Transverse colon (tissue), 3 donors: ENCODE results near the gene KRT34.

Experiments
- CTCF ChIP-seq, 5 experiments: fragments of 200-600 bp in 3 of 5; fragments of 450-650 bp in 2 of 5; sonication (generic) in 3 of 5; IDR thresholded peaks; 1 replicate in 2 of 5; 2 replicates in 3 of 5; pipeline ENCODE4 v1.5.1; 2016 to 2017; ENCODE audit warnings: antibody characterized with exemption in 5 of 5, inconsistent platforms in 3 of 5, mild to moderate bottlenecking in 2 of 5, moderate library complexity in 1 of 5
- EP300 ChIP-seq: sonication (generic); formaldehyde crosslinking; IDR thresholded peaks from one replicate; pipeline ENCODE4 v1.6.1; 2017; ENCODE audit warnings: antibody characterized with exemption, low read depth
- POLR2A ChIP-seq: fragments of 450-650 bp; IDR thresholded peaks from one replicate; pipeline ENCODE4 v1.6.1; 2016; ENCODE audit warnings: antibody characterized with exemption, mild to moderate bottlenecking, moderate library complexity

GRCh38 chr17:41419716-41420115, 37.6 kb upstream of the KRT34 start:
- TF ChIP-seq CTCF (IDR thresholded peaks at IDR 0.05) (no peak), POLR2A (no peak), EP300 (no peak)
